Panc1 (cell line): Measurements from ENCODE around the gene TEX51. TPM values are rescaled to one million over a fixed set of nuclear protein-coding genes. Genes with fewer than 3 reads are reported as not detected.

Experiments used
- ATAC-seq: fragments of 200-7000 bp; cut with Tn5 transposase; 2 replicates; pipeline ENCODE4 v1.9.1; 2020; ENCODE audit warnings: mild to moderate bottlenecking, moderate library complexity
- BruUV-seq: library from RNA; stranded (reverse); fragments of 400-500 nt; replicated peaks from 2 replicates; lab custom pipeline; 2021; lab: Mats Ljungman, UMichigan
- CTCF ChIA-PET: fragments of 300-600 bp; sonication (Branson Sonifier 250); formaldehyde crosslinking; loops from one replicate; lab custom pipeline; 2022; ENCODE audit warnings: antibody characterized with exemption; lab: Charles Lee
- POLR2A ChIA-PET: fragments of 300-600 bp; sonication (Branson Sonifier 250); formaldehyde crosslinking; loops from one replicate; lab custom pipeline; 2022; ENCODE audit warnings: antibody characterized with exemption; lab: Charles Lee
- DNase-seq: peaks from one replicate; pipeline ENCODE4 v3.0.0-alpha.2; 2010; ENCODE audit warnings: low read depth, low spot score
- H3K27ac ChIP-seq: 2 replicates; pipeline ENCODE4 v1.5.1; 2011; ENCODE audit warnings: mild to moderate bottlenecking, low read length, inconsistent platforms
- H3K27me3 ChIP-seq: fragments of 200-500 bp; sonication (Bioruptor generic); 2 replicates; pipeline ENCODE4 v1.6.0; 2014; ENCODE audit warnings: low read length, inconsistent platforms; ENCODE audit not compliant: control insufficient read depth, insufficient read depth
- H3K36me3 ChIP-seq: fragments of 200-500 bp; sonication (Bioruptor generic); 2 replicates; pipeline ENCODE4 v1.5.1; 2014; ENCODE audit warnings: inconsistent platforms, mild to moderate bottlenecking, low read length, moderate library complexity; ENCODE audit not compliant: control insufficient read depth, insufficient read depth
- H3K4me1 ChIP-seq: 2 replicates; pipeline ENCODE4 v1.5.1; 2011; ENCODE audit warnings: inconsistent platforms, mild to moderate bottlenecking, low read length, moderate library complexity; ENCODE audit not compliant: control insufficient read depth, insufficient read depth
- H3K4me3 ChIP-seq, 2 experiments: 2 replicates each; pipeline ENCODE4 v1.5.1; 2011 to 2012; ENCODE audit warnings: low read depth in 2 of 2, low read length in 2 of 2, mild to moderate bottlenecking in 2 of 2, inconsistent platforms in 1 of 2, moderate library complexity in 1 of 2
- H3K9me3 ChIP-seq: fragments of 200-500 bp; sonication (Bioruptor generic); 2 replicates; pipeline ENCODE4 v1.5.1; 2014; ENCODE audit warnings: low read depth, mild to moderate bottlenecking, inconsistent platforms, low read length, moderate library complexity; ENCODE audit not compliant: control insufficient read depth, insufficient read depth
- CTCF ChIP-seq: fragments of 450-650 bp; IDR thresholded peaks from 2 replicates; pipeline ENCODE4 v1.5.1; 2017; ENCODE audit warnings: mild to moderate bottlenecking
- POLR2AphosphoS5 ChIP-seq: IDR thresholded peaks from 2 replicates; pipeline ENCODE4 v1.6.1; 2012; ENCODE audit warnings: mild to moderate bottlenecking, low read depth, low read length, moderate library complexity
- SIN3A ChIP-seq: IDR thresholded peaks from 2 replicates; pipeline ENCODE4 v1.6.1; 2012; ENCODE audit warnings: low read depth, mild to moderate bottlenecking, low read length, moderate library complexity, borderline replicate concordance; ENCODE audit not compliant: insufficient read depth
- TCF7L2 ChIP-seq: IDR thresholded peaks from 2 replicates; pipeline ENCODE4 v1.6.1; 2011; ENCODE audit warnings: mild to moderate bottlenecking, low read depth, low read length, inconsistent platforms
- in situ Hi-C: cut with HindIII; loops from 2 replicates; pipeline ENCODE4 v1.10.0; 2016; ENCODE audit warnings: low sequenced_read_pairs, low pct_unique_long_range_greater_than_20kb
- intact Hi-C: fragments of 100-400 bp; cut with micrococcal nuclease; formaldehyde crosslinking; loops from one replicate; pipeline ENCODE4 v1.10.0; 2022; ENCODE audit not compliant: unreplicated experiment
- total RNA-seq: library from RNA; stranded (reverse); gene quantifications from one replicate; pipeline ENCODE4 v1.2.1, GENCODE V29; 2021; ENCODE audit not compliant: unreplicated experiment
- TF ChIP-seq, protein P1 (sequence below), 2 experiments: IDR thresholded peaks; 2 replicates each; pipeline ENCODE4 v1.6.1; 2011 to 2012; ENCODE audit warnings: low read depth in 2 of 2, control low read depth in 1 of 2, low read length in 1 of 2, mild to moderate bottlenecking in 1 of 2, moderate library complexity in 1 of 2; ENCODE audit not compliant: insufficient read depth in 1 of 2

TEX51 gene
- total RNA-seq, 1 experiment from 2014 or later, result not detected

GRCh38 chr2:126936219-126936723, 37.6 kb downstream of the TEX51 start:
- H3K27me3 ChIP-seq, result no peaks in the 10 kb centered on the region
- in situ Hi-C loops, result no loop called here
- intact Hi-C loops, result no loop called here
- H3K4me1 ChIP-seq, result no peaks in the 10 kb centered on the region
- ChIA-PET POLR2A (no interaction called here), CTCF (no interaction called here)
- ATAC-seq (no peak), DNase-seq (no peak)
- H3K9me3 ChIP-seq, result no peaks in the 10 kb centered on the region
- H3K36me3 ChIP-seq, result no peaks in the 10 kb centered on the region
- no TSS peak for BruUV-seq
- H3K4me3 ChIP-seq, result no peak overlapping the region
- H3K27ac ChIP-seq, result no peak overlapping the region
- TF ChIP-seq SIN3A, result no peak
- TF ChIP-seq CTCF, result no peak
- no peak for TF ChIP-seq TCF7L2
- TF ChIP-seq, protein P1, sequence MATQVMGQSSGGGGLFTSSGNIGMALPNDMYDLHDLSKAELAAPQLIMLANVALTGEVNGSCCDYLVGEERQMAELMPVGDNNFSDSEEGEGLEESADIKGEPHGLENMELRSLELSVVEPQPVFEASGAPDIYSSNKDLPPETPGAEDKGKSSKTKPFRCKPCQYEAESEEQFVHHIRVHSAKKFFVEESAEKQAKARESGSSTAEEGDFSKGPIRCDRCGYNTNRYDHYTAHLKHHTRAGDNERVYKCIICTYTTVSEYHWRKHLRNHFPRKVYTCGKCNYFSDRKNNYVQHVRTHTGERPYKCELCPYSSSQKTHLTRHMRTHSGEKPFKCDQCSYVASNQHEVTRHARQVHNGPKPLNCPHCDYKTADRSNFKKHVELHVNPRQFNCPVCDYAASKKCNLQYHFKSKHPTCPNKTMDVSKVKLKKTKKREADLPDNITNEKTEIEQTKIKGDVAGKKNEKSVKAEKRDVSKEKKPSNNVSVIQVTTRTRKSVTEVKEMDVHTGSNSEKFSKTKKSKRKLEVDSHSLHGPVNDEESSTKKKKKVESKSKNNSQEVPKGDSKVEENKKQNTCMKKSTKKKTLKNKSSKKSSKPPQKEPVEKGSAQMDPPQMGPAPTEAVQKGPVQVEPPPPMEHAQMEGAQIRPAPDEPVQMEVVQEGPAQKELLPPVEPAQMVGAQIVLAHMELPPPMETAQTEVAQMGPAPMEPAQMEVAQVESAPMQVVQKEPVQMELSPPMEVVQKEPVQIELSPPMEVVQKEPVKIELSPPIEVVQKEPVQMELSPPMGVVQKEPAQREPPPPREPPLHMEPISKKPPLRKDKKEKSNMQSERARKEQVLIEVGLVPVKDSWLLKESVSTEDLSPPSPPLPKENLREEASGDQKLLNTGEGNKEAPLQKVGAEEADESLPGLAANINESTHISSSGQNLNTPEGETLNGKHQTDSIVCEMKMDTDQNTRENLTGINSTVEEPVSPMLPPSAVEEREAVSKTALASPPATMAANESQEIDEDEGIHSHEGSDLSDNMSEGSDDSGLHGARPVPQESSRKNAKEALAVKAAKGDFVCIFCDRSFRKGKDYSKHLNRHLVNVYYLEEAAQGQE (IDR thresholded peaks at IDR 0.05; ENCODE audit: insufficient read depth in 1 of 2, low read depth in 2 of 2, low read length in 1 of 2), result no peak
- no peak for TF ChIP-seq POLR2AphosphoS5

GRCh38 chr2:126940331-126940730, 41.6 kb downstream of the TEX51 start:
- in situ Hi-C loops, result no loop called here
- CTCF ChIA-PET, result no interaction called here

More at GRCh38 chr2:126940331-126940730, 41.6 kb downstream of the TEX51 start:
- H3K27ac ChIP-seq, result no peak overlapping the region
- no peaks in the 10 kb centered on the region for H3K27me3 ChIP-seq
- POLR2A ChIA-PET, result no interaction called here
- intact Hi-C loops, result no loop called here
- H3K36me3 ChIP-seq, result no peaks in the 10 kb centered on the region
- H3K4me3 ChIP-seq, result no peak overlapping the region
- ATAC-seq (no peak), DNase-seq (no peak)
- BruUV-seq, result no TSS peak
- H3K4me1 ChIP-seq, result no peaks in the 10 kb centered on the region
- TF ChIP-seq, protein P1 (IDR thresholded peaks at IDR 0.05; ENCODE audit: insufficient read depth in 1 of 2, low read depth in 2 of 2, low read length in 1 of 2), result no peak
- TF ChIP-seq CTCF (no peak), POLR2AphosphoS5 (no peak), SIN3A (no peak), TCF7L2 (no peak)
- H3K9me3 ChIP-seq, result no peaks in the 10 kb centered on the region
